ENCODE measurements around the gene PDZD2.
"Not testable (repeated sequence)": the region's sequence is repeated elsewhere in the genome, so short reads cannot be mapped to it uniquely, and the experiment has no call there.

Gene PDZD2

DNA sequence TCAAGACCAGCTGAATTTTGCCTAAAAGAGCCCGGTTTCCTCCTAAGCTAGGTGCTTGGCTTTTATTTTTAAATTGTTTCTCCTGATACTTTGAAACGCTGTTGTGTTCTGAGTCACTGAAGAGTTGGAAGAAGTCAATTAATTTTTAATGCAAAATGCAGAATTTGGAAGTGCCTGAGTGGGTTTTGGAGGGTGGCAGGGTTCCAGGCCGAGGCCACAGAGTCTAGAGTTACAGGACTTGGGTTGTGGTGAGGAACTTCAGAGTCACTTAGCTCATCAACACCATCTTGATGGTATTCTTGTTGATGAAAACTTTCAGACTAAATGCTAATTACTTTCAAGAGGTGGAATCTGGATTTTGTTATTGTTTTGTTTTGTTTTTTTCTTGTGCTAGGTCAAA is 130.6 kb downstream of the PDZD2 start:
- DNase-seq (ENCODE audit: low read depth in 2 of 2) = no peak

DNA sequence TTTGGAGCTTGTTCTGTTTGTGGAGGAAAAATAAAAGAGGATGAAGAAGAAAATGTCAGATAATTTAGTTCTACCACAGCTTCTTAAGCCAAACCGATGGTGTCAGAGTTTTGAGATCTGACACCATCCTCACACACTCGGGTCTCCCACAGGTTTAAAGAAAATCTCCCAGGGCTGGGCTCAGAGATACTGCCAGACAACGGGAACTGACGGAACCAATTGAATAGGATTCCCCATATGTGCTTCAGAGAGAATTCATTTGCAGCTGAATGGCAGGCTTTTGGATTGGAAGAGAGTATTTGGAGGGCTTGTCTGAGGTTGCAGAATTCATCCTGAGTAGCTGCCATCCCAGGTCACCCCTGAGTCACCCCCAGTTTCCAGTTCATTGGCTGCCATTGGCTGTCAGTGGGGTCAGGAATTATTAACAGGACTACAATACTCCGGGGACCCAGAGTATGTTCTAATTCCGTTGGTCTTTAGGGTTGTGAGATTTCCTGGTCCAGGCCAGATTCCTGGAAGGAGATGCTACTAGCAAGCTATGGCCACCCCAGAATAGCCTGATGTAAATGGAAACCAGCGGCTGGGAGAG is 131.3 kb downstream of the PDZD2 start:
- no peak for DNase-seq (ENCODE audit: low read depth in 2 of 2)

DNA sequence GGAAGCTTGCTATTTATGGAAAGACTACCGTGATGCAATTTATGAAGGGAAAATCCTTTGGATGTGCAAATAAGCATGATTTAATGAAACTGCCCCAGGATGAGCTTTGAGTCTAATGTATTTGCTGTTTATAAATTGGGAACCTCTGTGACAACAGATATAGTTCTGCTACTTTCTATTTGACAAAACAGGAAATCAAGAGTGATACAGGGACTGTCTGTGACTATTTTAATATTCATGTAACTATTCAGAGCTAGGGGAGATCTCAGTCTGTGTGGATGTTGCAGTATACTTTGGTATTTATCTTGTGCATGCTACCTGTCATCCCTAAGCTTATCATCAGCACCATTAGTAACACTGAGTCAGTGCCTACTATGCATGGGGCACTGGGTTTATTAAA is 132.1 kb downstream of the PDZD2 start:
- no peak for DNase-seq (ENCODE audit: low read depth in 2 of 2)

DNA sequence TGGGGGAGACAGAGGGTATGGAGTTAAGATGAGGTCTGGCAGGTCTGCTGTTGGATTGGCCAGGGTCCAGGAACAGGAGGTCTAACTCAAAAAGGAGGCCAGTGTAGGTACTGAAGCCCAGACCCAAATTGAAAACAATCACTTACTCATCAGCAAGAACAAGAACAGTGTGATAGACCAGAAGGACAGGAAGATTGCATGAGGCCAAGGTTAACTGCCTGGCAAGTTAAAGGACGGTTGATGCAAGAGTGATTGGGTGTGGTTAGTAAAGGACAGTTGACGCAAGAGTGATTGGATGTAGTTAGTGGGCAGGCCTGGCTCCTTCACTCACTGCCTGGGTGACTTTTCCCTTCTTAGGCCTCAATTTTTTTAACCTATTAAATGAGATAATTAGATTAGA is 132.6 kb downstream of the PDZD2 start:
- DNase-seq (ENCODE audit: low read depth in 2 of 2) = no peak

DNA sequence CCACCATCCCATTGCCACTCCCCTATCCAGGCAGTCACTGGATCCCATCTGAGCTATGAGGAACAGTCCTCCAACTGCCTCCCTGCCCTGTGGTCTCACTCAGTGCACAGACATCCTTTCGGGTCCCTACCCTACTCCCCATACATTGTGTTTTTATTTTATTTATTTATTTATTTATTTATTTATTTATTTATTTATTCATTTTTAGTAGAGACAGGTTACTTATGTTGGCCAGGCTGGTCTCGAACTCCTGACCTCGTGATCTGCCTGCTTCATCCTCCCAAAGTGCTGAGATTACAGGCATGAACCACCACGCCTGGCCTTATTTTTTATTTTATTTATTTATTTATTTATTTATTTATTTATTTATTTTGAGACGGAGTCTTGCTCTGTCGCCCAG is 137.4 kb downstream of the PDZD2 start:
- not testable (repeated sequence) for DNase-seq (ENCODE audit: low read depth in 2 of 2)

DNA sequence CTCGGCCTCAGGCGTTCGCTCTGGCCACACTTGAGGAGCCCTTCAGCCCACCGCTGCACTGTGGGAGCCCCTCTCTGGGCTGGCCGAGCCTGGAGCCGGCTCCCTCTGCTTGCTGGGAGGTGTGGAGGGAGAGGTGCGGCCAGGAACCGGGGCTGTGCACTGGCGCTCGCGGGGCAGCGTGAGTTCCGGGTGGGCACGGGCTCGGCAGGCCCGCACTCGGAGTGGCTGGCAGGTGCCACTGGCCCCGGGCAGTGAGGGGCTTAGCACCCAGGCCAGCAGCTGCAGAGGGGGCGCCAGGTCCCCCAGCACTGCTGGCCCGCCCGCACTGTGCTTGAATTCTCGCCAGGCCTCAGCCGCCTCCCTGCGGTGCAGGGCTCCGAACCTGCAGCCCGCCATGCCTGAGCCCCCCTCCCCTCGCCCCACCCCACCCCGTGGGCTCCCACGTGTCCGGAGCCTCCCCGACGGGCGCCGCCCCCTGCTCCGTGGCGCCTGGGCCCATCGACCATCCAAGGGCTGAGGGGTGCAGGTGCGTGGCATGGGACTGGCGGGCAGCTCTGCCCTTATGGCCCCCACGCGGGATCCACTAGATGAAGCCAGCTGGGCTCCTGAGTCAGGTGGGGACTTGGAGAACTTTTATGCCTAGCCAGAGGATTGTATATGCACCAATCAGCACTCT is 138.2 kb downstream of the PDZD2 start:
- DNase-seq (ENCODE audit: low read depth in 2 of 2) = no peak

DNA sequence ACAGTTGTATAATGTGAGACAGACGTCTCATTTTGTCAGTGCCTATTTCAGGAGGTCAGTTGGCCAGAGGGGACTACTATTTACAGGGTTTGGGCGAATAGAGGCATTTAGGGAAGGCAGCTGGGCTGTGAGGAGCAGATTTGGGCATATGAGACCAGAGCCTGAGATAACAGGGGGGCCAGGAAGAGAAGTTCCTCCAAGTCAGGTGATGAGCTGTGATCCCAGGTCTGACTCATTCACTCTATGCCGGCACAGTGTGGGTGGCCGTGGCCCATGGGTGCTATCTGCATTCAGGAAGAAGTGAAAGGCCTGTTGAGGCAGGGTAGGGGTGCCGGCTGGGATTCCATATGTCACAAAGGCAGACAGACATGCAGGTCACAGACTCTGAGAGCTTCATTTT is 142.8 kb downstream of the PDZD2 start:
- no peak for DNase-seq (ENCODE audit: low read depth in 2 of 2)

DNA sequence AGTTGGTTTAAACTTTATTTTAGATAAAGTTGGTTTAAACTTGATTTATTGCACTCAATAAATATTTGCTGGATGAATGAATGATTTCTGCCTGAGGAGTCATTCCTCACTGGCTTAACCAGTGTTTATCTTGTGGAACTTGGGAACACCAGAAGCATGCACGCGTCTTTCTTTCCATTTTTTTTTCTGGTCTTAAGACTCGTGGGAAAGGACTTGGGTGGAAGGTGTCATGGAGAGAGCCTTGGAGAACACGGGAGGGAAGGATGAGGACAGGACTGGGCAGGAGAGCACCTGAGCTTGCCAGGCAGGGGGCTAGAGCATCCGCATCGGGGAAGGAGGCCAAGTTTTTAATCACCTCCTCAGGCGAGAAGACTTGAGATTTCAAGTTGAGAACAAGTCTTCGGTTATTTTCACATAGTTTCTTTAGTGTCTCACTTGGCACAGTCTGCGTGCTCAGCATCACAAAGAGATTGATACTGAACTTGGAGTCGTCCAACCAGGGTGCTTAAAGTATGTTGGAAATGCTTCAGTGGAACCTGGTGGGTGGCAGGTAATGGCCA is 144.2 kb downstream of the PDZD2 start:
- no peak for DNase-seq (ENCODE audit: low read depth in 2 of 2)

DNA sequence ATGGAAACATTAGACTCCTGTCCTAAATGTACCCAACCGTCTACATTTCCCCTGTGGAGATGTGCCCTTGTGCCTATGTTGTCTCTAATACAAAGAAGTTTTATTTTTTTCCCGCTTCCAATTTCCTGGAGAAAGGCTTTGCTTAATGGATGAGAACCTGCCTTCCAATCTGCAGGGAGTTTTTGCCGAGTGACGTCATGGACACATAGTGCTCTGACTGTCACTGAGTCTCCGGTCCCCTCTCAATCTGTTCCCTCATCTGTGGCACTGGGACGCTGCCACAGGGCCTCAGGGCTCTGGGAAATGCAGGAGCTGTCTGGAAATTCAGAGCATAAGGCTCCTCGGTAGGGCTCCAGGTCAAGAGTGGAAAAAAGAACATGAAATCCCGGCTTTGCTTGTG is 144.8 kb downstream of the PDZD2 start:
- no peak for DNase-seq (ENCODE audit: low read depth in 2 of 2)

DNA sequence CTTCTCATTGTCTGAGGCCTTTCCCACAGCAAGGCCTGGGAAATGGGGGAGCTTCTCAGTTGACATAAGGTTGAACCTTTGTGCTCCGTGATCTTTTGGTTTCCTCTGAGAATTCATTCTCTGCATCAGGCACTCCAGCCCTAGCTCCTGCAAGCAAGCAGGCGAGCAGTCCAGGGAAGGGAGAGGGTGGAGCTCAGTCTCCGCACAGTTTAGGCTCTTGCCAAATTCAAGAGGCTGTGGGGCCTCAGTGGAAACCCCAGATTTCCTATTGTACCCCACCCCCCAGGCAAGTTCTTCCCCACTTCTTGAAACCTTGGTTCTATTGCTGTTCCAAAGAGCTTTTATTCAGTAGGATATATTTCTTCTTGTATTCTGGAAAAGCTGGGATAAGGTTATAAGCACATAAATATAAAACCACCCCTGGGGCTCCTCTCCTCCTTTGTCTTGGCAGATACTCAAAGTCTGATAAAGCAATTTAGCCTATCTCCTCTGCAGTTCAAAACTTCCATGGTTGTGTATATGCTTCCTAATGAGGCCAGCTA is 147.2 kb downstream of the PDZD2 start:
- no peak for DNase-seq (ENCODE audit: low read depth in 2 of 2)

DNA sequence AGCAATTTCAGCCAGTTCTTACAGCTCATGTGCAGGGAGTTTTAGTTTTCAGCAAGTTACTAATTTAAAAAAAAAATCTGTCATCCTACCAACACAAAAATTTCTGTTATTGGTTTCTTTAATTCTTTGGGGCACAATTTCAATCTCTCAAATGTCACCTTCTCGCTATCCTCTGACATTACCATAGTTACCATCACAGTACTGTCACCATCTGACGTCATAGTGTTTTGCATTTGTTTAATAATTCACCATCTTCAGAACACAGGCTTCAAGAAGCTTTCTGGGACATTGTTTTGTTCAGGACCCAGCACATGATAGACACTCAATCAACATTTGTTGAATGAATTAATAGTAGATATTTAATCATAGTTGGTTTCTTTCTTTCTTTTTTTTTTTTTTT is 155.1 kb downstream of the PDZD2 start:
- DNase-seq (ENCODE audit: low read depth in 2 of 2) = no peak

DNA sequence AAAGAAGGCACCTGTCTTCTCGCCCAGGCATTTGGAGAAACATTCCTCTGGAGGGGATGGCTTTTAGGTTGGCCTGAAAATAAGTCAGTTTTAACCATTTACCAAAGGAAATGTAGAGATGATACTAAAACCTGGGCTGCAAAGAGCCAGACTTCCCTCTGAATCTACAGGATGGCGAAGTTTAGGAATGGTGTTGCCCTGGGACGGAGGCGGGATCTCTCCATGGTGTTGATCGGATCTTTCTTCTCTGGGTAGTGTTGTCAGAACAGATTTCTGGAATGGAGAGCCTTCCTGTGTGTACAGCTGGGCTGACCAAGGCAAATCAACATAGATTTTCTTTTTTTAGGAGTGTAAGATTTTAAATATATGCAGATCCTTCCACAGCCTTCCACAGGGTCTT is 159.2 kb downstream of the PDZD2 start:
- DNase-seq (ENCODE audit: low read depth in 2 of 2) = no peak

DNA sequence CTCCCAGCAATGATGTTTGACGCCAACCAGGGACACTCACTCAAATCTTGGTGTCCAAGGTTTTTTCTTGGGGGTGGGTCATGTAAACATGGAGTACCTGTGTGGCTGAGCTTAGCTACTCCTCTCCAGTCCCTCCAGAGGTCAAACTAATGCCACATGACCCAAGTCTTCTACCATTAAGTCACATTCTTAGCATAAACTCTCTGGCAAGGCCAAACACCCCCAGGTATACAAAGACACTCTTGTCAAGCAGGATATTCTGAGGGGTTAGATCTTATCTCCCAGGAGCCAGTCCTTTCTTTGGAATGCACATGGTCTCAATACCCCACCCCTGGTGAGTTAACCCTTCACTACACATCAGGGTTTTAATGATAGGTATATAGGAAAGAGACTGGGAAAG is 161.4 kb downstream of the PDZD2 start:
- no peak for DNase-seq (ENCODE audit: low read depth in 2 of 2)

DNA sequence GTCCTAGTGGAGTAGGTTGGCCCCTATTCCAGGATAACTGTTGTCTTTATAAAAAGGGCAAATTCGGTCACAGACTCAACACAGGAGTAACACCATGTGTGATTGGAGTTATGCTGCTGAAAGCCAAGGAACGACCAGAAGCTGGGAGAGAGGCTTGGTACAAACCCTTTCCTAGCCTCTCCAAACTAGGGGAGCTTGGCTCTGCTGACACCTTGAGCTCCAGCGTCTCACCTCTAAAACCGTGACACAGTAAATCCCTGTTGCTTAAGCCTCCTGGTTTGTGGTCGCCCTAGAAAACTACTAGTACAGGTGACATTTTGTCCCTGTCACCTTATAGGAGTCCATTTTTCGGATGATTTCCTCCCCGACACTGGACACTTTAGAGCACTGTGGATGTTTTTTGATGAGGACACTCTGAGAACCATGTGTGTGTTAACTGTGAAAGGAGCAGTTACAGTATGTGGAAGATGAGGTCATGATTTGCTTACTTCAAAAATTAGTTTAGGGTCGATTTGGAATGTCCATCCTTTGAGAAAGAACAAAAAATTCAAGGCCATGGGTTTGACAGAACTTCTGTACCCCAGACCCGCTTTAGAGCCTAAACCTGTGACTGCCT is 167.0 kb downstream of the PDZD2 start:
- no peak for DNase-seq (ENCODE audit: low read depth in 2 of 2)

DNA sequence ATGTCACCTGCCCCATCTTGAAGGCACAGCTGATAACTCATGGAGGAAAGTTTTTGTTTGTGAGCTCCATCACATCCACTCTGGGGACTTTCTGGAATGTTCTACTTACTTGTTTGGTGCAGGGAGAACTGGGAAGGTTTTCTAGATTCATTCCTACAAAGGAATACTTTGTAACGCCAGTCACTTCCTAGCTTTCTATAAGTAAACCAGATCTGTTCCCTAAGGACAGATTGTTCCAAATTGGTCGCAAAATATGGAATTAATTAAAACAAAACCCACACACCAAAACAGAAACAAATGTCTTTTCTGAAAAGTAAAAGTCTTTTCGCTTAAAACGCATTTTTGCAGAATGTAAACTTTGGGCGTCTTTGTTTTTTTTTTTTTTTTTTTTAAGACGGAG is 167.6 kb downstream of the PDZD2 start:
- DNase-seq (ENCODE audit: low read depth in 2 of 2) = no peak

DNA sequence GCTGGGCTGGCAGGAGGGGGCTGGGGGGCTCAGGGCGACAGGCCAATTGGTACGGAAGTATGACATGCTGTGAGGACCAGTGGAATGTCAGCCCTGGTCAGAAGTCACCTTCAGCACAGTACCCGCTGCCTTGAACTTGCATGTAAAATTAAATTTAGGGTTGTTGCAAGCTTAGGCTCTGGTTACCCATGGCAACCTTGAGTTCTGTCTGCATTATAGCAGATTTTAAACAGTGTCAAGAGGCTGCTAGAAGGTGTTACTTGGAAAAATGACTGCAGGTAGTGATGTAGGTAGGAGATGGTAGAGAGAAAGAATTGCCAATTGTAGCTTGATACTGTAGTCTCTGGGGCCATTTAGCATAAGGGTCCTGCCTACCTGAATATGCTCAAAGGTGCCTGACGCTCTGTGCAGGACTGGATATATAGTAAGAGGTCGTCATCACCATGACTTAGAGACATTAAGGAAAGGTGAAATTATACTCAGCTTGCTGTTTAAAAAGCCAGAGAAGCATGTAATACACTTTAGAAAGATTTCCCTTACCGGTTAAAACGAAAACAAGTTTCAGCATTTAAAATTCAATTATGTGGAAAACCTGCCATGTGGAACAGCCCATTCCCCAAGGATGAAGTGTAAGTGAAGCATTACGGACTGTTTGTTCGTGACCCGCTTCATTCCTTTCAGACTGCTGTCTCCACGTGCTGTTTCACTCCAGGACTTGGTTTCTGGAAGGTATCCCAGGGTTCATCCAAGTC is 169.0 kb downstream of the PDZD2 start:
- no peak for DNase-seq (ENCODE audit: low read depth in 2 of 2)

DNA sequence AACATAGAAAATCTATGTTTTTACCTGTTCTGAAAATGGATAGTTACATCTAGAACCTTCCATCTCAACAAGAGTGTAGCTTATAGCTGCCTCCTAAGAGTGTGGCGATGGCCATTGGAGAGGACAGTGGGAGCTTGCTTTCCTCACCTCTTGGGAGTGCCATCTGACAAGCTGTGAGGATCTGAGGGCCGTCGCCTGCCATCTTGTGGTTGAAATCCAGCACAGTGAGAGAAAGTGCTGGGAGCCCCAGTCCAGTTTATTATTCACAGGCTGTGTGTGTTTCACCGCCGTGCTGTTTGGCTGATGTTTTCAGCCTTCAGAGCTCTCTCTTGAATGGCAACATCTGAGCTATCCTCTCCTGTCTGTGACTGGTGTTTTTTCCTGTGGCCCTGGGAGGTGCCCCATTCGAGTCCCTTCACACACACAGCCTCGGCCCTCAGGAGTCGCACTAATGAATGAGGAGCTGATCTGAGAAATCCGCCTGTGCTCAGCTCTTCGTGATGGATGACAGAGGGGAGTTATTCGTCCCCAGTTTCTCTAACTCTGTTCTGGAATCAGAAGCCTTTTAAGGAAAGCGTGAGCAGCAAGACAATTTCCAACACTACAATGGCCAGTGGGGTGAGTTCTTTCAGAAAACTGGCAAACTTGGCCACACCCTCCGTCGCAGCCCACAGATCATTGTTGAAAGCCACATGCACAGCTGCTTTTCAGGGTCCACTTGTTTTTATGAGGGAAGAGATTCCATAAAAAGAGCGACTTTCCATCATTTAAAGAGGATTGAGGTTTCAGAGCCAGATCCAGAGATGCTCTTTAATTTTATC is 170.3 kb downstream of the PDZD2 start:
- DNase-seq (ENCODE audit: low read depth in 2 of 2) = peak in 1 of 2 experiments; percentile 3

DNA sequence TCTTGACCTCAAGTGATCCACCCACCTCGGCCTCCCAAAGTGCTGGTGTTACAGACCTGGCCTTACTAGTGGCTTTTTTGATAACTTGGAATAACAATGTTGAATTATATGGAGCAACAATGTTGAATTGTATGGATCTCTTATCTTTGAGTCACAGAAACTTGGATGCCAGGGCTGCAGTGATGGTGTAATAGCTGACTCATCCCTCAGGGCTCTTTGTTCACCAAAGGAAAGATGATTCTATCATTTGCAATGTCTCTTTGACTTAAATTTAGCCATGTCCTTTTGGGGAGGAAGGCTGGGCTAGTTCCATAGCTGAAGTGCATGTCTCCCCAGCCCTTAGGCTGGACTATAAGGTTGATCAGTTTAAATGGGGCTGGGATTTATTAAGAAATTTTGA is 172.3 kb downstream of the PDZD2 start:
- DNase-seq (ENCODE audit: low read depth in 2 of 2) = no peak

DNA sequence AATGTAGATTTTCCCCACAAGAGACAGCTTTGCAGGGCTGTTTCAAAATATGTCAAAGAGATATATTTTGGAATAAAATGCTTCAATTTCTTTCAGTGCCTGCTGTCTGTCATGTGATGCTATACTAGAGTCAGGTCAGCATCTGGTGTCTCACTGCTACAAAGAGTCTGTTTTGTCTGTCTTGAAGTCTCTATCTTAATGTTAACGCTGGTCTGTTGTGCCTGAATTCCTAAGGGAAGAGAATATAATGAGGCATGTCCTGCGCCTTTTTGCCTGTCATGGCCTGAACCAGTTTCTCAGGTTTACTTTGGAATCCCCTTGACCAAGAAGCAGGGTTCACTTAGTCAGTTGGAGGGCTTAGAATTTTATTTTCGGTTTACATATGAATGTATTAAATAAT is 176.4 kb downstream of the PDZD2 start:
- DNase-seq (ENCODE audit: low read depth in 2 of 2) = no peak

DNA sequence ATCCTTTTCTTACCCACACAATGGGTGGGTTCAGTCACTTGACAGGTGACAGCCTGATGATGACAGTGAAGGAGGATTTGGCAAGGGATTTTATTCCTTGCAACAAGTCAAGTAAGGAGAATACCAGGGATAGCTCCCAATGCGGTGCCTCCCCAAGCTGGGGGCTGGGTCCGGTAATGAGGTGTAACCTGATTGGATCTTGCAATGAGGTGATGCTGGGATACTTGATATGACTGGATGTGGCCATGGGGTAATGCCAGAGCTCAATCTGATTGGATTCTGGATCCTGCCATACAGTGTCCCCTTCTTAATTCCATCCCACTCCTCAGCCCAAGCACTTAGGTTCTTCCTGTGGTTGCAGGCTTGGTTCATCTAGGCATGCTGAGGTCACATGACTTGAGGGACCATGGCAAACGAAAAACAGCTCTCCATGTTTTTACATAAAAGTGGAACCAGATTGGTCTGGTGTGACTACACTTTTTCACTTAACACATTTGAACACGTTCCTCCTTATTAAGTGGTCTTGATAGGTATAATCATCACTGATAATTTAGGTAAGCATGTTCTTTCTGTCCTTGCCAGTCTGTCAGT is 181.1 kb downstream of the PDZD2 start:
- DNase-seq (ENCODE audit: low read depth in 2 of 2) = no peak

DNA sequence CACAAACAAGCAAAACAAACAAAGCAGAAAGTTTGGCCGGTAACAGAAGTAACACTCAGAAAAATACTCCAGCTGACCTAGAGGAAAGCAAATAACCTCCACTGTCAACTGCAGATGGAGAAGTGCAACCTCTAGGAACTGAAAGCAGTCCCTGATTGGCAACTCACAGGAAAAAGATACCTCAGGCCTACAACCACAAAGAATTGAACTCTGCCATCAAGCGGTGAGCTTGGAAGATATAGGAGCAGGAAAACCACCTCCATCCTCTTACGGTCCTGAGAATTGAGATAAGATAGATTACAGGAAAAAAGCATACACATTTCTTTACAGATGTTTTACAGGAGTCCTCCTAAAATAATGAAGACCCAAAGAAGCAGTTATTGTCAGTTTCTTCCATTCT is 184.5 kb downstream of the PDZD2 start:
- no peak for DNase-seq (ENCODE audit: low read depth in 2 of 2)
